HG03103 (cell line): ENCODE measurements around the gene KIAA1328.

Experiments
- ATAC-seq: cut with Tn5 transposase; IDR thresholded peaks from one replicate; pipeline ENCODE4 v1.9.1; 2021; ENCODE audit warnings: low read depth; ENCODE audit not compliant: unreplicated experiment

Gene KIAA1328

GRCh38 chr18:37272226-37272625 is 443.3 kb downstream of the KIAA1328 start:
- ATAC-seq = no peak

DNA sequence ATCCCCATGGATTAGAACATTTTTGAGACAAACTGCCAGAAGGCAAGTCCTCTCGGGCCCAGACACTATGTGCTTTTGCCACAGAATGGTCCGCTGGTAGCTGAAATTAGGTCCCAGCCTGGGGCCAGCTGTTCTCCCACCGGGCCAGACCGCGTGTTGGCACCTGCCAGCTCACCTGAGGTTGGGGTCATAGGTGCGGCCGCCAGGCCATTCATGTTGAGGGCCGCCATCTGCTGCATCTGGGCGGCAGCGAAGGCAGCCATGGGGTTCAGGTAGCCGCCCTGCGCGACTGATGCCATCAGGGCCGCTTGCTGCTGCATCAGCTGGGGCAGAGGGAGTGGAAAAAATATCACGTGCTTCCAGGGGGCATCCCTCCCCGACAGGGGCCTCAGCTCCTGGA is 443.9 kb downstream of the KIAA1328 start:
- ATAC-seq = no peak

DNA sequence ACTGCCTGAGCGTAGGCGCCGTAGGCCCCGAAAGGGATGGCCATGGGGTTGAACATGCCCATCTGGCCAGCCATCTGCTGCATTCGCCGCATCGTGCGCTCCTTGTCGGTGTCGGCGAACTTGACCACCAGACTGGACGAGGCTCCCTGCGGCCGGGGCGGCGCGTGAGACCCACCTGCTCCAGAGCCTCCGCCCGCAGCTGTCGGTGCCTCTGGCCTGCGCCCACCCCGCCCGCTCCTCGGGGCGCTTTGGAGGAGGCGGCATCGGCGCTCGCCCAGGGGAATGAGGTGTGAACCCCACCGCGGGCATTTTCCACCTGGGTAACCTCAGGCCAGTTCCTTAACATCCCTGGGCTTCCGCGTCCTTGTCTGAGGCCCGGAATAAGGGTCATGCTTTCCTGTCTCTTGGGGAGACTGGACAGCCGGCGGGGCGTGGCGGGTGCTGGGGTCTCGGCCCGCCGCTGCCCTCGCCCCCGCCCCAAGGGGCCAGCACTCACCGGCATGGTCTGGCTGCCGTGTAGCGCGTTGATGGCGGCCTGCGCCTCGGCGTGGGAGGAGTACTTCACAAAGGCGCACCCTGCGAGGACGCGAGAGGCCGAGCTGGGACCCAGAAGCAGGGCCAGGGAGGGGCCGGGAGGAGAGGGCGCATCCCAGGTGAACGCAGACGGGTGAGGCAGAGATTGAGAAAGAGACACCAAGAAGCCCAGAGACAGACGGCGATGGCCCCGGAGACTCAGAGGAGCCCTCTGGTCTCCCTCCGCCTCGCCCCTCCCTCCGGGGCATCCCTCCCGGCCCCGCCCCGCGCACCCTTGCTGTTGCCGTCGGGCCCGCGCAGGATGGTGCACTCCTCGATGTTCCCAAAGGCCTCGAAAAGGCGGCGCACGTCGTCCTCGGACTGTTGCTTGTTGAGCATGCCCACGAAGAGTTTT is 445.6 kb downstream of the KIAA1328 start:
- no peak for ATAC-seq

DNA sequence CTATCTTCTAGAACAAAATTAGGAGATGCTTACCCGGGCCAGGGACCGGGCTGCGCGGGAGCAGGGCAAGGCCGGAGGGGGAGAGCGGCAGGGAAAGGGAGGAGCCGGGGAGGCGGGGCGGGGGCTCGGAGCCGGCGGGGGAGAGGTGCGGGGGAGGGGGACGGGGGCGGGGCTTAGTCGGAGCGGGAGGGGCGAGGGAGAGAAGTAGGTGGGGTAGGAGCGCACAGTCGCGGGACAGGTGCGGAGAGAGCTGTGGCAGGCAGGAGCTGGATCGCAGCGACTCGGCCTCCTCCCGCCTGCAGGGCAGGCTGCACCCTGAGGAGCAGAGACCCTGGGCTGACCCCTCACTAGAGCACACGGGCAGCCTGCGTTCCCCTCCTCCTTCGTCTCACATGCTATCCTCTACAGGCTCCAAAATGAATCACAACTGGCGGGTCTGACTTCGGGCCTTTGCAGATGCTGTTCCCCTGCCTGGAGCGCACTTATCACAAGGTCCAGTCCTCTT is 446.4 kb downstream of the KIAA1328 start:
- ATAC-seq = no peak

DNA sequence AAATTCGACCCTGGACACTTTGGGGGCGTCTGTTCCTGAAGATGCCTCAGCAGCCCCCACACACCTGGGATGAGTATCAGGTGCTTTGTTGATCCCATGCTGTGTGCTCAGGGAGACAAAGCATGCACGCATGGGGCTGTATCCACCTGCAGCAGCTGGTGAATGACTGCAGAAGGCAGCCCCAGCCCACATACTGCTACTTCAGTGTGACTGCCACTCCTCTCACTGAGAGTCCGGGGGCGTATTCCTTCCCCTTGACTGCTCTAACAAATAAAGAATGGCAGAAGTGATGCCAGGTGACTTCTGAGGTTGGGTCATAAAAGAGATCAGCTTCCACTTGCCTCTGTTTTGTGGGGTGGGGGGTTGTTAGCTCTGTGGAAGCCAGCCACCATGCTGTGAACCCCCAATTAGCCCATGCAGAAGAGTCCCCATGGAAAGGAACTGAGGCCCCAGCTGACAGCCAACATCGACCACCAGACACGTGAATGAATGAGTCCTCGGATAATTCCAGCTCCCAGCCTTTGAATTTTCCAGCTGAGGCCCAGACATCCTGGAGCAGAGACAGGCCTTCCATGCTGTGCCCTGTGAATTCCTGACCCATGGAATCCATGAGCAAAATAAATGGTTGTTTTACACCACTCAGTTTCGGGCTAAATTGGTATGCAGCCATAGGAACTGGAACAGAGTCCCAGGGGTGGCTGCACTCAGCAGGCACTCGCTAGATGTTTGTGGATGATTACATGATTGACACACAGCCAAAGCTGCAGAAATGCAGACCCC is 447.4 kb downstream of the KIAA1328 start:
- no peak for ATAC-seq

GRCh38 chr18:37277804-37278203 is 448.9 kb downstream of the KIAA1328 start:
- ATAC-seq = no peak
